Activated T-helper 1 cell treated with anti-CD3 and anti-CD28 coated beads, Interleukin-2, amount 50 U/mL, for 16 hours (primary cell): ENCODE data around the gene UBASH3B.

ENCODE experiments used
- DNase-seq, 2 donors: peaks; one replicate each; pipeline ENCODE4 v3.0.0-alpha.2; 2020; ENCODE audit warnings: low read depth in 1 of 2, low spot score in 1 of 2

UBASH3B gene

GRCh38 chr11:122751292-122752070 is 96.0 kb downstream of the UBASH3B start:
- no peak for DNase-seq

GRCh38 chr11:122754028-122754427 is 98.5 kb downstream of the UBASH3B start:
- no peak for DNase-seq

- DNase-seq = no peak
Observed at GRCh38 chr11:122754553-122755322, 99.2 kb downstream of the UBASH3B start.

GRCh38 chr11:122755409-122755808 is 99.9 kb downstream of the UBASH3B start:
- no peak for DNase-seq

GRCh38 chr11:122755941-122756340 is 100.4 kb downstream of the UBASH3B start:
- DNase-seq = no peak

GRCh38 chr11:122756417-122756816 is 100.9 kb downstream of the UBASH3B start:
- no peak for DNase-seq

GRCh38 chr11:122757201-122757600 is 101.7 kb downstream of the UBASH3B start:
- DNase-seq = no peak

- DNase-seq = no peak
Observed at GRCh38 chr11:122758339-122758738, 102.8 kb downstream of the UBASH3B start.

- no peak for DNase-seq
Observed at GRCh38 chr11:122758974-122759373, 103.5 kb downstream of the UBASH3B start.

- no peak for DNase-seq
Observed at GRCh38 chr11:122763108-122763507, 107.6 kb downstream of the UBASH3B start.

- no peak for DNase-seq
Observed at GRCh38 chr11:122764371-122765090, 109.0 kb downstream of the UBASH3B start.

- no peak for DNase-seq
Observed at GRCh38 chr11:122765487-122766131, 110.1 kb downstream of the UBASH3B start.

- DNase-seq = no peak
Observed at GRCh38 chr11:122769126-122769780, 113.7 kb downstream of the UBASH3B start.

GRCh38 chr11:122772945-122773344 is 117.4 kb downstream of the UBASH3B start:
- no peak for DNase-seq

- DNase-seq = no peak
Observed at GRCh38 chr11:122773781-122774266, 118.3 kb downstream of the UBASH3B start.

- DNase-seq = no peak
Observed at GRCh38 chr11:122775675-122776271, 120.3 kb downstream of the UBASH3B start.

GRCh38 chr11:122776546-122776945 is 121.0 kb downstream of the UBASH3B start:
- no peak for DNase-seq

GRCh38 chr11:122777343-122777742 is 121.8 kb downstream of the UBASH3B start:
- DNase-seq = no peak

GRCh38 chr11:122778148-122778547 is 122.6 kb downstream of the UBASH3B start:
- DNase-seq = no peak

GRCh38 chr11:122779047-122779629 is 123.6 kb downstream of the UBASH3B start:
- DNase-seq = no peak
